ENCODE measurements around the gene EIF4E3.

DNA sequence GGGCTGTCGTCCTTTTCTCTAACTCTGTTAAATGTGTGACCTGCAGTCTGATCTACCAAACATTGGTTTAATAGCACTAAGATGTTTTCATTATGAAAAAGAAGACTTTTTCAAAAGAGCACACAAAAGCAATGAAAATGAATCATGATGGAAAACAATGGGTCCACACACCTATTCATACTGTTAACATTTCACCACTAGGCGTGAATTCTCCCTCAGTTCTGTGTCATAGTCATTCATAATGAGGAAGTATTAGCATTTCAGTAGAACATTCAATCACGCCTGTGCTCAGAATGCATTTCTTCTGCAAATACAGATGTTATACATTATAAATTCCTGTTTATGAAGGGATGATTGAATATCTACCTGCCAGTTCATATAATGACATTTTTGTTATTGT is 35.9 kb downstream of the EIF4E3 start:
- TF ChIP-seq POLR2AphosphoS5 (IDR thresholded peaks at IDR 0.05; ENCODE audit: borderline replicate concordance, low read depth, low read length) (no peak), EZH2 (IDR thresholded peaks at IDR 0.05) (no peak), FOXP2 (optimal IDR thresholded peaks at IDR 0.05; ENCODE audit: control extremely low read depth, extremely low read length, insufficient read depth) (no peak)

Measured in SK-N-MC (cell line).